ENCODE results near the gene MINDY3. TPM values are rescaled to one million over a fixed set of nuclear protein-coding genes. Genes with fewer than 3 reads are reported as not detected.

Gene MINDY3
- total RNA-seq, 1 donor from 2014 or later: 16.7 TPM

GRCh38 chr10:15751046-15751445, 109.3 kb downstream of the MINDY3 start:
- DNase-seq (no peak), ATAC-seq (ENCODE audit: poor library complexity) (no peak)
- intact Hi-C loops (cut with DNase I): no loop called here

GRCh38 chr10:15748126-15748525, 112.2 kb downstream of the MINDY3 start:
- intact Hi-C loops (cut with DNase I): no loop called here
- no peak for DNase-seq
- no peak for ATAC-seq (ENCODE audit: poor library complexity)

GRCh38 chr10:15747632-15748031, 112.7 kb downstream of the MINDY3 start:
- ATAC-seq (ENCODE audit: poor library complexity) (no peak), DNase-seq (no peak)
- intact Hi-C loops (cut with DNase I): no loop called here

- intact Hi-C loops (cut with DNase I): no loop called here
- peak; percentile 58 for DNase-seq
- ATAC-seq (ENCODE audit: poor library complexity): peak; percentile 96
Measured at GRCh38 chr10:15745751-15746150, 114.6 kb downstream of the MINDY3 start.

GRCh38 chr10:15744217-15744865, 116.0 kb downstream of the MINDY3 start:
- ATAC-seq (ENCODE audit: poor library complexity): no peak
- intact Hi-C loops (cut with DNase I): no loop called here
- no peak for DNase-seq

- intact Hi-C loops (cut with DNase I): no loop called here
- ATAC-seq (ENCODE audit: poor library complexity): no peak
Measured at GRCh38 chr10:15743443-15743842, 116.9 kb downstream of the MINDY3 start.

GRCh38 chr10:15742836-15743235, 117.5 kb downstream of the MINDY3 start:
- ATAC-seq (ENCODE audit: poor library complexity) (no peak), DNase-seq (no peak)
- intact Hi-C loops (cut with DNase I): no loop called here

More at GRCh38 chr10:15743443-15743842, 116.9 kb downstream of the MINDY3 start:
- no peak for DNase-seq

- ATAC-seq (ENCODE audit: poor library complexity): no peak
- intact Hi-C loops (cut with DNase I): no loop called here
- no peak for DNase-seq
Measured at GRCh38 chr10:15742102-15742501, 118.2 kb downstream of the MINDY3 start.

- ATAC-seq (ENCODE audit: poor library complexity): no peak
- intact Hi-C loops (cut with DNase I): no loop called here
- DNase-seq: no peak
Measured at GRCh38 chr10:15741581-15741980, 118.7 kb downstream of the MINDY3 start.

- intact Hi-C loops (cut with DNase I): no loop called here
- no peak for DNase-seq
- ATAC-seq (ENCODE audit: poor library complexity): no peak
Measured at GRCh38 chr10:15740261-15740660, 120.0 kb downstream of the MINDY3 start.

GRCh38 chr10:15739254-15739970, 120.9 kb downstream of the MINDY3 start:
- DNase-seq: no peak
- no peak for ATAC-seq (ENCODE audit: poor library complexity)
- intact Hi-C loops (cut with DNase I): no loop called here

GRCh38 chr10:15738270-15738925, 121.9 kb downstream of the MINDY3 start:
- ATAC-seq (ENCODE audit: poor library complexity): peak; percentile 85
- intact Hi-C loops (cut with DNase I): no loop called here
- peak; percentile 59 for DNase-seq

GRCh38 chr10:15737656-15738055, 122.7 kb downstream of the MINDY3 start:
- intact Hi-C loops (cut with DNase I): no loop called here
- DNase-seq: no peak
- no peak for ATAC-seq (ENCODE audit: poor library complexity)

- DNase-seq (no peak), ATAC-seq (ENCODE audit: poor library complexity) (peak; percentile 73)
- intact Hi-C loops (cut with DNase I): no loop called here
Measured at GRCh38 chr10:15735763-15736162, 124.5 kb downstream of the MINDY3 start.

GRCh38 chr10:15730341-15730740, 130.0 kb downstream of the MINDY3 start:
- intact Hi-C loops (cut with DNase I): no loop called here

GRCh38 chr10:15729890-15730289, 130.4 kb downstream of the MINDY3 start:
- intact Hi-C loops (cut with DNase I): no loop called here
- DNase-seq: no peak
- ATAC-seq (ENCODE audit: poor library complexity): no peak

More at GRCh38 chr10:15730341-15730740, 130.0 kb downstream of the MINDY3 start:
- ATAC-seq (ENCODE audit: poor library complexity) (no peak), DNase-seq (no peak)

All from Right ventricle myocardium superior (tissue), 1 donor.